Lower leg skin (tissue), 3 donors: ENCODE data around the gene NTRK2.

ENCODE experiments used
- CTCF ChIP-seq, 3 donors: fragments of 450-650 bp; IDR thresholded peaks; one replicate each; pipeline ENCODE4 v1.5.1; 2016; ENCODE audit warnings: antibody characterized with exemption in 3 of 3, mild to moderate bottlenecking in 3 of 3, moderate library complexity in 2 of 3
- POLR2A ChIP-seq, 2 donors: fragments of 450-650 bp; IDR thresholded peaks; one replicate each; pipeline ENCODE4 v1.6.1; 2016 to 2017; ENCODE audit warnings: antibody characterized with exemption in 2 of 2, mild to moderate bottlenecking in 1 of 2, moderate library complexity in 1 of 2

GRCh38 chr9:85046475-85046874 is 376.9 kb downstream of the NTRK2 start:
- no peak for TF ChIP-seq CTCF (IDR thresholded peaks at IDR 0.05)
- no peak for TF ChIP-seq POLR2A (IDR thresholded peaks at IDR 0.05)
